Stomach (tissue), 9 donors: Measurements from ENCODE around the gene CIC. TPM values are rescaled to one million over a fixed set of nuclear protein-coding genes. Genes with fewer than 3 reads are reported as not detected.

Source experiments
- DNase-seq, 2 donors: peaks; one replicate each; pipeline versions ENCODE4 v3.0.0 to v3.0.0-alpha.2; 2013 to 2019
- H3K27ac ChIP-seq, 5 donors: fragments of 200-600 bp in 4 of 5; sonication (generic) in 4 of 5; one replicate each; pipeline ENCODE4 v1.5.1; 2013 to 2019; ENCODE audit warnings: mild to moderate bottlenecking in 1 of 5, moderate library complexity in 1 of 5
- H3K27me3 ChIP-seq, 3 donors: fragments of 200-600 bp; sonication (generic); one replicate each; pipeline ENCODE4 v1.5.1; 2017 to 2019; ENCODE audit warnings: mixed run types in 1 of 3
- H3K36me3 ChIP-seq, 4 donors: fragments of 200-600 bp; sonication (generic); 1 replicate in 3 of 4; 2 replicates in 1 of 4; pipeline ENCODE4 v1.5.1; 2016 to 2019
- H3K4me1 ChIP-seq, 4 donors: fragments of 200-600 bp; sonication (generic); one replicate each; pipeline ENCODE4 v1.5.1; 2016 to 2019
- H3K4me3 ChIP-seq, 4 donors: fragments of 200-600 bp; sonication (generic) in 3 of 4; one replicate each; pipeline ENCODE4 v1.5.1; 2016 to 2019; ENCODE audit warnings: mild to moderate bottlenecking in 1 of 4
- H3K9me3 ChIP-seq, 4 donors: fragments of 200-600 bp; sonication (generic); one replicate each; pipeline ENCODE4 v1.5.1; 2016 to 2019
- EP300 ChIP-seq: sonication (generic); formaldehyde crosslinking; IDR thresholded peaks from one replicate; pipeline ENCODE4 v1.6.1; 2017; ENCODE audit warnings: antibody characterized with exemption
- POLR2A ChIP-seq, 4 donors: fragments of 450-650 bp; IDR thresholded peaks; one replicate each; pipeline ENCODE4 v1.6.1; 2016; ENCODE audit warnings: antibody characterized with exemption in 4 of 4, control low read depth in 2 of 4, mild to moderate bottlenecking in 1 of 4, moderate library complexity in 1 of 4
- POLR2AphosphoS5 ChIP-seq, 3 donors: sonication (generic); formaldehyde crosslinking; IDR thresholded peaks; one replicate each; pipeline ENCODE4 v1.6.1; 2016; ENCODE audit warnings: antibody characterized with exemption in 3 of 3
- WGBS, 5 donors: extraction: QIAGEN DNeasy Blood & Tissue Kit in 3 of 5; methylation state at CpG; one replicate each; pipeline versions ENCODE4 v1.1.5 to v1.1.7; 2013 to 2018; 5-methylcytosine and 5-hydroxymethylcytosine counted together
- intact Hi-C: fragments of 100-400 bp; cut with DNase I; formaldehyde crosslinking; loops from one replicate; pipeline ENCODE4 v1.15.1; 2023; ENCODE audit warnings: low total_unique reads
- polyA plus RNA-seq, 3 donors: library from polyadenylated mRNA; stranded (reverse); fragments of 200-250 nt; gene quantifications; one replicate each; pipeline ENCODE4 v1.2.3, GENCODE V29; 2013
- total RNA-seq, 5 donors: library from RNA; depleted of rRNA; stranded (reverse); fragments of >200 nt; gene quantifications; one replicate each; pipeline versions ENCODE4 v1.1.0 to v1.2.3, GENCODE V29; 2014 to 2016
- TF ChIP-seq, protein P1 (sequence below), 7 experiments: fragments of 450-650 bp in 4 of 7; fragments of 200-600 bp in 3 of 7; sonication (generic) in 3 of 7; IDR thresholded peaks; one replicate each; pipeline ENCODE4 v1.5.1; 2016 to 2019; ENCODE audit warnings: antibody characterized with exemption in 7 of 7, control low read depth in 2 of 7, mild to moderate bottlenecking in 1 of 7
- donor health status: healthy with polysubstance abuse.
- donor health status: Bipolar disorder and iron deficiency.
- donor health status: healthy.

CIC gene
- total and polyA plus RNA-seq, 8 donors = 15.4 to 60.3 (median 26.6) TPM

DNA sequence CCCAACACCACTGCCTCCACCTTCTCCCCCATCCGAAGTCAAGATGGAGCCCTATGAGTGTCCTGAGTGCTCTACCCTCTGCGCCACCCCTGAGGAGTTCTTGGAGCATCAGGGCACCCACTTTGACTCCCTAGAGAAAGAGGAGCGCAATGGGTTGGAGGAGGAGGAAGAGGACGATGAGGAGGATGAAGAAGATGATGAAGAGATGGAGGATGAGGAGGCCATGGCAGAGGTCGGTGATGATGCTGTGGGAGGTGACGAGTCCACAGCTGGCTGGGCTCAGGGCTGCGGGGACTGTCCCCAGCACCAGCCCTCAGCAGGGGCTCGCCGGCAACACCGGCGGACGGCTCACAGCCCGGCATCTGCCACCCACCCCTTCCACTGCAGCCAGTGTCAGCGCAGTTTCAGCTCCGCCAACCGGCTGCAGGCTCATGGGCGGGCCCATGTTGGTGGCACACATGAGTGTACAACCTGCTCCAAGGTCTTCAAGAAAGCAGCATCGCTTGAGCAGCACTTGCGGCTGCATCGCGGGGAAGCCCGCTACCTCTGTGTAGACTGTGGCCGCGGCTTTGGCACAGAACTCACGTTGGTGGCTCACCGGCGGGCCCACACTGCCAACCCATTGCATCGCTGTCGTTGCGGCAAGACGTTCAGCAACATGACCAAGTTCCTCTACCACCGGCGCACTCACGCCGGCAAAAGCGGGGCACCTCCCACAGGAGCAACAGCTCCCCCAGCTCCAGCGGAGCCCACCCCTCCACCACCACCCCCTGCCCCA is 43.9 kb upstream of the CIC start:
- no peaks in the 10 kb centered on the region for H3K27me3 ChIP-seq
- TF ChIP-seq, protein P1, sequence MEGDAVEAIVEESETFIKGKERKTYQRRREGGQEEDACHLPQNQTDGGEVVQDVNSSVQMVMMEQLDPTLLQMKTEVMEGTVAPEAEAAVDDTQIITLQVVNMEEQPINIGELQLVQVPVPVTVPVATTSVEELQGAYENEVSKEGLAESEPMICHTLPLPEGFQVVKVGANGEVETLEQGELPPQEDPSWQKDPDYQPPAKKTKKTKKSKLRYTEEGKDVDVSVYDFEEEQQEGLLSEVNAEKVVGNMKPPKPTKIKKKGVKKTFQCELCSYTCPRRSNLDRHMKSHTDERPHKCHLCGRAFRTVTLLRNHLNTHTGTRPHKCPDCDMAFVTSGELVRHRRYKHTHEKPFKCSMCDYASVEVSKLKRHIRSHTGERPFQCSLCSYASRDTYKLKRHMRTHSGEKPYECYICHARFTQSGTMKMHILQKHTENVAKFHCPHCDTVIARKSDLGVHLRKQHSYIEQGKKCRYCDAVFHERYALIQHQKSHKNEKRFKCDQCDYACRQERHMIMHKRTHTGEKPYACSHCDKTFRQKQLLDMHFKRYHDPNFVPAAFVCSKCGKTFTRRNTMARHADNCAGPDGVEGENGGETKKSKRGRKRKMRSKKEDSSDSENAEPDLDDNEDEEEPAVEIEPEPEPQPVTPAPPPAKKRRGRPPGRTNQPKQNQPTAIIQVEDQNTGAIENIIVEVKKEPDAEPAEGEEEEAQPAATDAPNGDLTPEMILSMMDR (IDR thresholded peaks at IDR 0.05) = no peak
- no peak for TF ChIP-seq EP300
- no peak for TF ChIP-seq POLR2A (IDR thresholded peaks at IDR 0.05)
- no peak for TF ChIP-seq POLR2AphosphoS5 (IDR thresholded peaks at IDR 0.05)
- DNase-seq = no peak
- intact Hi-C loops = no loop called here
- WGBS, 5 donors = 94 to 96% (median 95%) methylated on average over 34 to 37 of the region's 37 CpGs
- no peak overlapping the region for H3K4me3 ChIP-seq
- peaks cover 31 to 68% (median 66%) of the 10 kb centered on the region in 4 donors for H3K36me3 ChIP-seq
- H3K4me1 ChIP-seq = peaks cover 14 to 33% (median 25%) of the 10 kb centered on the region in 4 donors
- H3K9me3 ChIP-seq = no peaks in the 10 kb centered on the region
- H3K27ac ChIP-seq = no peak overlapping the region

DNA sequence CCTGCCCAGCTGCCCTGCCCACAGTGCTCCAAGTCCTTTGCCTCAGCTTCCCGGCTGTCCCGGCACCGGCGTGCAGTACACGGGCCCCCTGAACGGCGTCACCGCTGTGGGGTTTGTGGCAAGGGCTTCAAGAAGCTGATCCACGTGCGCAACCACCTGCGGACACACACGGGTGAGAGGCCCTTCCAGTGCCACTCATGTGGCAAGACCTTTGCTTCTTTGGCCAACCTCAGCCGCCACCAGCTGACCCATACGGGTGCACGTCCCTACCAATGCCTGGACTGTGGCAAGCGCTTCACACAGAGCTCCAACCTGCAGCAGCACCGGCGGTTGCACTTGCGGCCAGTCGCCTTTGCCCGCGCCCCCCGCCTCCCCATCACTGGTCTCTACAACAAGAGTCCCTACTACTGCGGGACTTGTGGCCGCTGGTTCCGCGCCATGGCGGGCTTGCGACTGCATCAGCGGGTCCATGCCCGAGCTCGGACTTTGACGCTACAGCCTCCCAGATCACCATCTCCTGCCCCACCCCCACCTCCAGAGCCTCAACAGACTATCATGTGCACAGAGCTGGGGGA is 43.2 kb upstream of the CIC start:
- H3K9me3 ChIP-seq = no peaks in the 10 kb centered on the region
- no peak for DNase-seq
- peaks cover 11 to 36% (median 25%) of the 10 kb centered on the region in 4 donors for H3K4me1 ChIP-seq
- H3K4me3 ChIP-seq = no peak overlapping the region
- H3K27me3 ChIP-seq = no peaks in the 10 kb centered on the region
- H3K36me3 ChIP-seq = peaks cover 38 to 74% (median 73%) of the 10 kb centered on the region in 4 donors
- TF ChIP-seq POLR2A (IDR thresholded peaks at IDR 0.05) = no peak
- no peak for TF ChIP-seq POLR2AphosphoS5 (IDR thresholded peaks at IDR 0.05)
- TF ChIP-seq, protein P1 (IDR thresholded peaks at IDR 0.05) = no peak
- no peak for TF ChIP-seq EP300
- WGBS, 5 donors = 93 to 98% (median 96%) methylated on average over 28 to 33 of the region's 33 CpGs
- intact Hi-C loops = no loop called here
- H3K27ac ChIP-seq = no peak overlapping the region

DNA sequence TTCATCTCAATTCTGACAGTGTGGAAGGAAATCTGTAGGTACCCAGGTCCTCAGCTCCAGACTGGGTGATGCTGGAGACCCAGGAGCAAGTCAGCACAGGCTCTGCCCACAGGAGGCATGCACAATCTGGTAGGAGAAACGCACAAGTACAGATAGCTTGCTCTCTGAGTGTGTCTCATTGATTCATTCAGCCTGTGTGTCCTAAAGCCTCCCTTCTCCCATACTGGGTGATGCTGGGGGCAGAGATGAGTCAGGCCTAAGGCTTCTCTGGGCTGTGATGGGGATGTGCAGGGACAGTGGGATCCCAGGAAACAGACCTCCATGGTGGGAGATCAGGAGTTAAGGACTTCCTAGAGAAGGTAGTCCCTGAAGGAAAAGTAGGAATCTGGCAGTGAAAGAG is 42.2 kb upstream of the CIC start:
- WGBS, 5 donors = 69 to 93% (median 85%) methylated on average over 1 of the region's 1 CpG
- Histone ChIP-seq H3K36me3 (peaks cover 47 to 85% (median 84%) of the 10 kb centered on the region in 4 donors), H3K27me3 (no peaks in the 10 kb centered on the region), H3K9me3 (no peaks in the 10 kb centered on the region), H3K27ac (no peak overlapping the region), H3K4me3 (no peak overlapping the region), H3K4me1 (peaks cover 0 to 25% (median 14%) of the 10 kb centered on the region in 4 donors)
- intact Hi-C loops = no loop called here
- TF ChIP-seq EP300 (no peak), POLR2AphosphoS5 (IDR thresholded peaks at IDR 0.05) (no peak), POLR2A (IDR thresholded peaks at IDR 0.05) (no peak)
- TF ChIP-seq, protein P1 (IDR thresholded peaks at IDR 0.05) = no peak
- no peak for DNase-seq

DNA sequence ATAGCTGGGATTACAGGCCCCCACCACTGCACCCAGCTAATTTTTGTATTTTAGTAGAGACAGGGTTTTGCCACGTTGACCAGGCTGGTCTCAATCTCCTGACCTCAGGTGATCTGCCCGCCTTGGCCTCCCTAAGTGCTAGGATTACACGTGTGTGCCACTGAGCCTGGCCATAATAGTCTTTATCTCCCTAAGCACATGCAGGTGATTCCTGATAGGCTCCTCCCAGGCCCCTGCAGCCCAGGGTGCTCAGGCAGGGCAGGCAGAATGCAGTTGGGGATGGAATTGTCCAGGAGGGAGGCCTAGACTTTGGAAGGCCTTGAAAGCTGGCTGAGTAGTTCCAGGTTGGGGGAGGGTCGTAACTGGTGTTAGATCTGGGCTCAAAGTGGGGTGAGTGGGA is 40.4 kb upstream of the CIC start:
- Histone ChIP-seq H3K36me3 (peaks cover 64 to 97% (median 97%) of the 10 kb centered on the region in 4 donors), H3K27me3 (no peaks in the 10 kb centered on the region), H3K27ac (no peak overlapping the region), H3K9me3 (no peaks in the 10 kb centered on the region), H3K4me1 (peaks cover 0 to 16% (median 9%) of the 10 kb centered on the region in 4 donors), H3K4me3 (no peak overlapping the region)
- no peak for DNase-seq
- intact Hi-C loops = no loop called here
- TF ChIP-seq POLR2A (IDR thresholded peaks at IDR 0.05) (no peak), EP300 (no peak), POLR2AphosphoS5 (IDR thresholded peaks at IDR 0.05) (no peak)
- TF ChIP-seq, protein P1 (IDR thresholded peaks at IDR 0.05) = no peak
- WGBS, 5 donors = 48 to 70% (median 64%) methylated on average over 4 of the region's 4 CpGs
